Osteoblast (primary cell): ENCODE measurements around the gene OR9A2. TPM values are rescaled to one million over a fixed set of nuclear protein-coding genes. Genes with fewer than 3 reads are reported as not detected.
A peak's percentile ranks its signal among the peaks of the same experiment; 100 is the strongest.

Experiments used
- DNase-seq: peaks from one replicate; pipeline ENCODE4 v3.0.0; 2011; ENCODE audit warnings: low spot score, mixed read lengths; ENCODE audit not compliant: insufficient read length; ENCODE audit errors: missing footprints
- H2AFZ ChIP-seq: 2 replicates; pipeline ENCODE4 v1.6.0; 2011; ENCODE audit warnings: mild to moderate bottlenecking, low read length
- H3K27ac ChIP-seq: 2 replicates; pipeline ENCODE4 v1.5.1; 2011; ENCODE audit warnings: mild to moderate bottlenecking, low read depth, low read length, moderate library complexity
- H3K27me3 ChIP-seq: 2 replicates; pipeline ENCODE4 v1.6.0; 2012; ENCODE audit warnings: mild to moderate bottlenecking, control low read depth, inconsistent platforms, low read length, moderate library complexity; ENCODE audit not compliant: insufficient read depth
- H3K36me3 ChIP-seq: 2 replicates; pipeline ENCODE4 v1.5.1; 2011; ENCODE audit warnings: mild to moderate bottlenecking, low read length, control low read depth, moderate library complexity; ENCODE audit not compliant: insufficient read depth
- H3K4me1 ChIP-seq: 2 replicates; pipeline ENCODE4 v1.5.1; 2011; ENCODE audit warnings: mild to moderate bottlenecking, low read length, control low read depth, moderate library complexity; ENCODE audit not compliant: insufficient read depth
- H3K4me2 ChIP-seq: 2 replicates; pipeline ENCODE4 v1.6.0; 2011; ENCODE audit warnings: mild to moderate bottlenecking, low read length; ENCODE audit not compliant: insufficient read depth
- H3K4me3 ChIP-seq: fragments of 200-600 bp; sonication (generic); 3 replicates; pipeline ENCODE4 v1.5.1; 2012; ENCODE audit warnings: mild to moderate bottlenecking, low read length, inconsistent platforms; ENCODE audit not compliant: insufficient read depth
- H3K79me2 ChIP-seq: 2 replicates; pipeline ENCODE4 v1.6.0; 2012; ENCODE audit warnings: mild to moderate bottlenecking, low read length, control low read depth, inconsistent platforms; ENCODE audit not compliant: insufficient read depth
- H3K9me3 ChIP-seq: 2 replicates; pipeline ENCODE4 v1.5.1; 2011; ENCODE audit warnings: low read depth, low read length, control low read depth
- H4K20me1 ChIP-seq: 2 replicates; pipeline ENCODE4 v1.6.0; 2012; ENCODE audit warnings: mild to moderate bottlenecking, low read length, control low read depth; ENCODE audit not compliant: insufficient read depth
- CTCF ChIP-seq: IDR thresholded peaks from 2 replicates; pipeline ENCODE4 v1.5.1; 2011; ENCODE audit warnings: mild to moderate bottlenecking, low read depth, low read length, moderate library complexity; ENCODE audit errors: extremely low read depth
- total RNA-seq: library from RNA; depleted of rRNA; stranded (reverse); fragments of >200 nt; gene quantifications from 2 replicates; pipeline ENCODE4 v1.2.3, GENCODE V29; 2012

Gene OR9A2
- total RNA-seq, 1 donor: not detected

GRCh38 chr7:143042159-143042789, 15.3 kb upstream of the OR9A2 start:
- H3K4me3 ChIP-seq: no peak overlapping the region
- H3K27me3 ChIP-seq: no peaks in the 10 kb centered on the region
- no peak for DNase-seq
- no peak overlapping the region for H3K4me2 ChIP-seq
- no peaks in the 10 kb centered on the region for H3K9me3 ChIP-seq
- H3K27ac ChIP-seq: peak overlapping the region; percentile 3
- H2AFZ ChIP-seq: peak overlapping the region; percentile 3
- H3K4me1 ChIP-seq: peaks cover 3% of the 10 kb centered on the region
- H3K36me3 ChIP-seq: no peaks in the 10 kb centered on the region
- no peaks in the 10 kb centered on the region for H3K79me2 ChIP-seq
- no peaks in the 10 kb centered on the region for H4K20me1 ChIP-seq
- TF ChIP-seq CTCF: no peak

GRCh38 chr7:143041346-143041745, 14.4 kb upstream of the OR9A2 start:
- DNase-seq: no peak
- Histone ChIP-seq H3K4me3 (no peak overlapping the region), H3K27me3 (no peaks in the 10 kb centered on the region), H3K36me3 (no peaks in the 10 kb centered on the region), H3K4me1 (peaks cover 3% of the 10 kb centered on the region), H3K27ac (no peak overlapping the region), H2AFZ (no peak overlapping the region), H3K79me2 (no peaks in the 10 kb centered on the region), H4K20me1 (no peaks in the 10 kb centered on the region), H3K4me2 (no peak overlapping the region), H3K9me3 (no peaks in the 10 kb centered on the region)
- no peak for TF ChIP-seq CTCF

GRCh38 chr7:143040209-143040715, 13.3 kb upstream of the OR9A2 start:
- no peak overlapping the region for H3K4me3 ChIP-seq
- H3K27ac ChIP-seq: no peak overlapping the region
- no peaks in the 10 kb centered on the region for H3K36me3 ChIP-seq
- DNase-seq: no peak
- H2AFZ ChIP-seq: no peak overlapping the region
- H3K9me3 ChIP-seq: no peaks in the 10 kb centered on the region
- H3K4me2 ChIP-seq: no peak overlapping the region
- no peaks in the 10 kb centered on the region for H3K79me2 ChIP-seq
- no peaks in the 10 kb centered on the region for H4K20me1 ChIP-seq
- H3K4me1 ChIP-seq: peaks cover 3% of the 10 kb centered on the region
- TF ChIP-seq CTCF: no peak
- H3K27me3 ChIP-seq: no peaks in the 10 kb centered on the region

- no peak overlapping the region for H3K27ac ChIP-seq
- H3K9me3 ChIP-seq: no peaks in the 10 kb centered on the region
- no peak overlapping the region for H2AFZ ChIP-seq
- no peaks in the 10 kb centered on the region for H3K79me2 ChIP-seq
- H3K4me2 ChIP-seq: no peak overlapping the region
- no peak for DNase-seq
- TF ChIP-seq CTCF: no peak
- no peaks in the 10 kb centered on the region for H3K36me3 ChIP-seq
- H3K4me3 ChIP-seq: no peak overlapping the region
- H3K27me3 ChIP-seq: no peaks in the 10 kb centered on the region
- H3K4me1 ChIP-seq: peaks cover 3% of the 10 kb centered on the region
- H4K20me1 ChIP-seq: no peaks in the 10 kb centered on the region
Measured at GRCh38 chr7:143038635-143039034, 11.7 kb upstream of the OR9A2 start.
